CD4-positive, alpha-beta T cell treated with Interleukin-17A for 1 hour (primary cell): ENCODE measurements around the gene PATJ.

Experiments
- DNase-seq: peaks from one replicate; pipeline ENCODE4 v3.0.0-alpha.2; 2020

Gene PATJ

GRCh38 chr1:62057230-62057629 lies 314.9 kb downstream of the PATJ start:
- no peak for DNase-seq

- DNase-seq = no peak
Observed at GRCh38 chr1:62057641-62058290, 315.5 kb downstream of the PATJ start.

GRCh38 chr1:62058956-62059355 lies 316.7 kb downstream of the PATJ start:
- DNase-seq = no peak

- DNase-seq = no peak
Observed at GRCh38 chr1:62062087-62062486, 319.8 kb downstream of the PATJ start.

GRCh38 chr1:62064829-62065407 lies 322.6 kb downstream of the PATJ start:
- no peak for DNase-seq

GRCh38 chr1:62066713-62067112 lies 324.4 kb downstream of the PATJ start:
- DNase-seq = no peak

GRCh38 chr1:62068416-62068843 lies 326.1 kb downstream of the PATJ start:
- DNase-seq = no peak

GRCh38 chr1:62068978-62069377 lies 326.7 kb downstream of the PATJ start:
- DNase-seq = no peak

GRCh38 chr1:62070384-62071011 lies 328.2 kb downstream of the PATJ start:
- no peak for DNase-seq

- no peak for DNase-seq
Observed at GRCh38 chr1:62071695-62072094, 329.4 kb downstream of the PATJ start.

GRCh38 chr1:62076286-62076685 lies 334.0 kb downstream of the PATJ start:
- DNase-seq = no peak

- no peak for DNase-seq
Observed at GRCh38 chr1:62077821-62078220, 335.5 kb downstream of the PATJ start.

- peak; percentile 34 for DNase-seq
Observed at GRCh38 chr1:62082456-62083363, 340.4 kb downstream of the PATJ start.

- DNase-seq = no peak
Observed at GRCh38 chr1:62084310-62084890, 342.1 kb downstream of the PATJ start.

GRCh38 chr1:62088439-62088838 lies 346.2 kb downstream of the PATJ start:
- DNase-seq = no peak

GRCh38 chr1:62089570-62089969 lies 347.3 kb downstream of the PATJ start:
- no peak for DNase-seq

- no peak for DNase-seq
Observed at GRCh38 chr1:62090016-62090415, 347.7 kb downstream of the PATJ start.

- no peak for DNase-seq
Observed at GRCh38 chr1:62092110-62092509, 349.8 kb downstream of the PATJ start.

GRCh38 chr1:62093261-62093660 lies 351.0 kb downstream of the PATJ start:
- no peak for DNase-seq

- no peak for DNase-seq
Observed at GRCh38 chr1:62097464-62097863, 355.2 kb downstream of the PATJ start.

- DNase-seq = no peak
Observed at GRCh38 chr1:62100442-62100841, 358.2 kb downstream of the PATJ start.

GRCh38 chr1:62103846-62104245 lies 361.6 kb downstream of the PATJ start:
- no peak for DNase-seq

GRCh38 chr1:62107923-62108322 lies 365.6 kb downstream of the PATJ start:
- no peak for DNase-seq
